HCT116 (cell line): Measurements from ENCODE around the gene GMPPA. TPM values are rescaled to one million over a fixed set of nuclear protein-coding genes. Genes with fewer than 3 reads are reported as not detected.
A peak's percentile ranks its signal among the peaks of the same experiment; 100 is the strongest.

Source experiments
- ATAC-seq: fragments of 200-7000 bp; cut with Tn5 transposase; 2 replicates; pipeline ENCODE4 v1.9.1; 2020; ENCODE audit warnings: mild to moderate bottlenecking, moderate library complexity
- BruUV-seq: library from RNA; stranded (reverse); fragments of 400-500 nt; replicated peaks from 2 replicates; lab custom pipeline; 2021; lab: Mats Ljungman, UMichigan
- CTCF ChIA-PET: fragments of 300-600 bp; sonication (Branson Sonifier 250); formaldehyde crosslinking; loops from one replicate; lab custom pipeline; 2021; ENCODE audit warnings: antibody characterized with exemption; lab: Charles Lee
- POLR2A ChIA-PET: fragments of 300-600, 350-600 bp; sonication (Branson Sonifier 250); formaldehyde crosslinking; loops from one replicate; lab custom pipeline; 2021; ENCODE audit warnings: antibody characterized with exemption; lab: Charles Lee
- RAD21 ChIA-PET, 2 experiments: fragments of 300-600 bp; sonication (Branson Sonifier 250); formaldehyde crosslinking; loops; one replicate each; lab custom pipeline; 2023; ENCODE audit warnings: low total read pairs in 2 of 2; ENCODE audit not compliant: uncharacterized antibody in 2 of 2, unreplicated experiment in 2 of 2, low non-redundant PET in 1 of 2; lab: Charles Lee
- DNase-seq: peaks from one replicate; pipeline ENCODE4 v3.0.0-alpha.2; 2010; ENCODE audit warnings: low read depth, low spot score
- H2AFZ ChIP-seq: fragments of 200-600 bp; shearing (Covaris generic), sonication (generic); 2 replicates; pipeline ENCODE4 v1.6.1; 2017; ENCODE audit warnings: low read depth, mixed run types, mixed read lengths, antibody characterized with exemption, low read length; ENCODE audit not compliant: poor library complexity, severe bottlenecking
- H3K27ac ChIP-seq: 2 replicates; pipeline ENCODE4 v1.5.1; 2012; ENCODE audit warnings: low read depth, low read length
- H3K27me3 ChIP-seq: fragments of 200-600 bp; sonication (generic); 2 replicates; pipeline ENCODE4 v1.6.1; 2016; ENCODE audit warnings: mixed run types, low read length, mixed read lengths; ENCODE audit not compliant: insufficient read depth
- H3K36me3 ChIP-seq, 2 experiments: fragments of 200-500 bp in 1 of 2; fragments of 200-600 bp in 1 of 2; sonication (Bioruptor generic) in 1 of 2; sonication (generic) in 1 of 2; 2 replicates each; pipeline versions ENCODE4 v1.5.1 to v1.6.1; 2014 to 2016; ENCODE audit warnings: low read length in 2 of 2, inconsistent platforms in 1 of 2, mixed read lengths in 1 of 2, mixed run types in 1 of 2; ENCODE audit not compliant: insufficient read depth in 2 of 2, control insufficient read depth in 1 of 2
- H3K4me1 ChIP-seq, 2 experiments: fragments of 200-600 bp in 1 of 2; sonication (generic) in 1 of 2; 2 replicates each; pipeline versions ENCODE4 v1.5.1 to v1.6.1; 2012 to 2017; ENCODE audit warnings: low read length in 2 of 2, inconsistent platforms in 1 of 2, mild to moderate bottlenecking in 1 of 2, mixed read lengths in 1 of 2, mixed run types in 1 of 2, moderate library complexity in 1 of 2; ENCODE audit not compliant: insufficient read depth in 2 of 2, control insufficient read depth in 1 of 2
- H3K4me2 ChIP-seq: fragments of 200-600 bp; sonication (generic); 2 replicates; pipeline ENCODE4 v1.6.1; 2017; ENCODE audit warnings: mixed run types, low read length, mixed read lengths
- H3K4me3 ChIP-seq, 2 experiments: fragments of 200-600 bp in 1 of 2; sonication (generic) in 1 of 2; replicated peaks in 1 of 2; 2 replicates each; pipeline ENCODE4 v1.5.1; 2011 to 2016; ENCODE audit warnings: low read length in 2 of 2, control low read depth in 1 of 2, low read depth in 1 of 2, mild to moderate bottlenecking in 1 of 2, mixed read lengths in 1 of 2, mixed run types in 1 of 2
- H3K79me2 ChIP-seq: fragments of 200-600 bp; sonication (generic); 2 replicates; pipeline ENCODE4 v1.6.1; 2017; ENCODE audit warnings: mild to moderate bottlenecking, mixed run types, low read length, moderate library complexity, mixed read lengths; ENCODE audit not compliant: insufficient read depth
- H3K9ac ChIP-seq: fragments of 200-600 bp; sonication (generic); 2 replicates; pipeline ENCODE4 v1.6.1; 2016; ENCODE audit warnings: low read length, mixed read lengths
- H3K9me2 ChIP-seq: fragments of 200-600 bp; sonication (generic), shearing (Covaris generic); 2 replicates; pipeline ENCODE4 v1.6.1; 2017; ENCODE audit warnings: mixed run types, mild to moderate bottlenecking, moderate library complexity; ENCODE audit not compliant: insufficient read depth
- H3K9me3 ChIP-seq, 2 experiments: fragments of 200-500 bp in 1 of 2; fragments of 200-600 bp in 1 of 2; sonication (Bioruptor generic) in 1 of 2; sonication (generic) in 1 of 2; 2 replicates each; pipeline ENCODE4 v1.6.1; 2014 to 2017; ENCODE audit warnings: low read length in 2 of 2, mixed read lengths in 2 of 2, inconsistent platforms in 1 of 2, low read depth in 1 of 2, mild to moderate bottlenecking in 1 of 2, mixed run types in 1 of 2, moderate library complexity in 1 of 2; ENCODE audit not compliant: control insufficient read depth in 1 of 2, insufficient read depth in 1 of 2
- H4K20me1 ChIP-seq: fragments of 200-600 bp; sonication (generic), shearing (Covaris generic); 2 replicates; pipeline ENCODE4 v1.6.1; 2017; ENCODE audit warnings: mixed run types, mild to moderate bottlenecking, moderate library complexity; ENCODE audit not compliant: insufficient read depth
- POLR2AphosphoS5 ChIP-seq: IDR thresholded peaks from 2 replicates; pipeline ENCODE4 v1.6.1; 2011; ENCODE audit warnings: mild to moderate bottlenecking, low read depth, low read length, moderate library complexity
- TCF7L2 ChIP-seq: IDR thresholded peaks from 2 replicates; pipeline ENCODE4 v1.7.0; 2011; ENCODE audit warnings: borderline replicate concordance, inconsistent platforms; ENCODE audit not compliant: insufficient read depth, insufficient read length; ENCODE audit errors: extremely low read depth
- intact Hi-C: fragments of 100-400 bp; cut with micrococcal nuclease; formaldehyde crosslinking; loops from 2 replicates; pipeline ENCODE4 v1.10.0; 2022
- total RNA-seq: library from RNA; stranded (reverse); gene quantifications from one replicate; pipeline ENCODE4 v1.2.1, GENCODE V29; 2021; ENCODE audit not compliant: unreplicated experiment
- TF ChIP-seq, protein P1 (sequence below): IDR thresholded peaks from 2 replicates; pipeline ENCODE4 v1.6.1; 2012
- TF ChIP-seq, protein P2 (sequence below): IDR thresholded peaks from 2 replicates; pipeline ENCODE4 v1.6.1; 2012

The GMPPA gene
- total RNA-seq, 1 experiment from 2014 or later: 71.8 TPM

GRCh38 chr2:219449609-219450008, 49.1 kb upstream of the GMPPA start:
- DNase-seq (no peak), ATAC-seq (no peak)
- Histone ChIP-seq H3K9me3 (no peaks in the 10 kb centered on the region), H3K9ac (no peak overlapping the region), H3K4me3 (no peak overlapping the region), H2AFZ (no peak overlapping the region), H3K36me3 (peaks cover 0 to 4% of the 10 kb centered on the region in 2 experiments; a peak in 1 of 4 replicates), H3K9me2 (no peaks in the 10 kb centered on the region), H3K27ac (no peak overlapping the region), H3K79me2 (no peaks in the 10 kb centered on the region; the same call in 1 of the 2 replicates), H3K27me3 (no peaks in the 10 kb centered on the region), H3K4me1 (peaks cover 26 to 46% of the 10 kb centered on the region in 2 experiments), H3K4me2 (no peak overlapping the region), H4K20me1 (no peaks in the 10 kb centered on the region)
- POLR2A ChIA-PET: interaction anchor here (0.6 kb wide), 1 partner anchor 135 kb away, joined by 3 read pairs; no protein-coding TSS in a partner anchor
- TF ChIP-seq POLR2AphosphoS5: no peak
- TF ChIP-seq, protein P1, sequence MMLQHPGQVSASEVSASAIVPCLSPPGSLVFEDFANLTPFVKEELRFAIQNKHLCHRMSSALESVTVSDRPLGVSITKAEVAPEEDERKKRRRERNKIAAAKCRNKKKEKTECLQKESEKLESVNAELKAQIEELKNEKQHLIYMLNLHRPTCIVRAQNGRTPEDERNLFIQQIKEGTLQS: no peak
- RAD21 ChIA-PET: no interaction called here
- no TSS peak for BruUV-seq
- intact Hi-C loops: no loop called here
- CTCF ChIA-PET: interaction anchor here (1.2 to 1.8 kb wide), 2 partner anchors 9 to 16 kb away, joined by 3 to 5 read pairs; no protein-coding TSS in a partner anchor

DNA sequence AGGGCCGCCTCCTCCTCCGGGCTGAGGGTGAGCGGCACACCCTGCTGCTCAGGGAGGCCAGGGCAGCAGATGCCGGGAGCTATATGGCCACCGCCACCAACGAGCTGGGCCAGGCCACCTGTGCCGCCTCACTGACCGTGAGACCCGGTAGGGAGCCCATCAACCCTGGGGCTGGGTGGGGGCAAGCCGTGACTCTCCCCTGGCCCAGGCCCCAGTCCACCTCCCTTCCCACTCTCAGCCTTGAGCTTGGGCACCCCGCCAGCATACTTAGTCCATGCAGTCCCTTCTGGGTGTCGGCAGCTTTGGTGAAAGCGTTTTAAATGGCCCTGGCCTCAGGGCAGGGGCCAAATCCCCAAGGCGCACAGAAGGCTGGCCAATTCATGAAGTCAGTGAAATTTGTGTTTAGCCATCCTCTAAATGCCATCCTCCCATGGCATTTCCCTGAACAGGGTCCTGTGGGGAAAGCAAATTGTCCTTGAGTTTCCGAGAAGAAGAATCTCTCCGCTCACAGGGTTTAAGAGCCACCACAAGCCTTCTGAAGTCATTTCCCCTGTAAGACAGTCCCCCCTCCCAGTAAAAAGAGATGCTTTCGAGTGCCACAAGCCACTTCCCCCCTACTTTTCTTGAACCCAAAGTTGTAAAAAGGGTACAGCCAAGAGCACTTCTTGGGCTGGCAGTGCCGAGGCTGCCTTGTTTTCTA, 46.9 kb upstream of the GMPPA start:
- Histone ChIP-seq H3K9me3 (no peaks in the 10 kb centered on the region), H4K20me1 (no peaks in the 10 kb centered on the region), H3K4me2 (peak overlapping the region; percentile 70), H3K9ac (peak overlapping the region; percentile 49), H2AFZ (no peak overlapping the region), H3K36me3 (peaks cover 0 to 4% of the 10 kb centered on the region in 2 experiments; a peak in 1 of 4 replicates), H3K27me3 (no peaks in the 10 kb centered on the region), H3K79me2 (no peaks in the 10 kb centered on the region; the same call in 1 of the 2 replicates), H3K4me3 (no peak overlapping the region), H3K9me2 (no peaks in the 10 kb centered on the region), H3K27ac (peak overlapping the region; percentile 75), H3K4me1 (peaks cover 26 to 42% of the 10 kb centered on the region in 2 experiments)
- BruUV-seq: no TSS peak
- DNase-seq (no peak), ATAC-seq (no peak)
- intact Hi-C loops: no loop called here
- ChIA-PET CTCF (interaction anchor here (1.5 to 2.8 kb wide), 2 partner anchors 12 to 18 kb away, joined by 4 to 17 read pairs; partner anchors contain the start of gene SPEG), RAD21 (no interaction called here), POLR2A (no interaction called here)
- TF ChIP-seq, protein P2, sequence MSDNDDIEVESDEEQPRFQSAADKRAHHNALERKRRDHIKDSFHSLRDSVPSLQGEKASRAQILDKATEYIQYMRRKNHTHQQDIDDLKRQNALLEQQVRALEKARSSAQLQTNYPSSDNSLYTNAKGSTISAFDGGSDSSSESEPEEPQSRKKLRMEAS: no peak
- peak; percentile 39 for TF ChIP-seq TCF7L2
- 0 out of 2 replicates have a peak, but pooled peaks have one; percentile 18 for TF ChIP-seq POLR2AphosphoS5
